ENCODE measurements around the gene AFAP1.

Gene AFAP1

GRCh38 chr4:7735395-7735794 lies 204.3 kb downstream of the AFAP1 start:
- in situ Hi-C loops (cut with MboI; ENCODE audit: low sequenced_read_pairs): no loop called here
- H3K4me1 ChIP-seq: no peaks in the 10 kb centered on the region
- no peaks in the 10 kb centered on the region for H3K9me3 ChIP-seq
- DNase-seq (ENCODE audit: low spot score in 2 of 2): no peak
- H3K36me3 ChIP-seq (replicated peaks): no peaks in the 10 kb centered on the region
- H3K27me3 ChIP-seq (ENCODE audit: low read depth): peaks cover 50% of the 10 kb centered on the region
- H3K4me3 ChIP-seq: no peak overlapping the region

- no peak for DNase-seq (ENCODE audit: low spot score in 2 of 2)
- in situ Hi-C loops (cut with MboI; ENCODE audit: low sequenced_read_pairs): no loop called here
- H3K36me3 ChIP-seq (replicated peaks): no peaks in the 10 kb centered on the region
- peaks cover 50% of the 10 kb centered on the region for H3K27me3 ChIP-seq (ENCODE audit: low read depth)
- no peaks in the 10 kb centered on the region for H3K9me3 ChIP-seq
- no peaks in the 10 kb centered on the region for H3K4me1 ChIP-seq
- H3K4me3 ChIP-seq: no peak overlapping the region
Observed at GRCh38 chr4:7734651-7735260, 204.9 kb downstream of the AFAP1 start.

- Histone ChIP-seq H3K27me3 (ENCODE audit: low read depth) (peaks cover 45% of the 10 kb centered on the region), H3K9me3 (no peaks in the 10 kb centered on the region), H3K36me3 (replicated peaks) (no peaks in the 10 kb centered on the region), H3K4me3 (no peak overlapping the region), H3K4me1 (no peaks in the 10 kb centered on the region)
- in situ Hi-C loops (cut with MboI; ENCODE audit: low sequenced_read_pairs): no loop called here
- no peak for DNase-seq (ENCODE audit: low spot score in 2 of 2)
Observed at GRCh38 chr4:7733801-7734650, 205.6 kb downstream of the AFAP1 start.

- H3K36me3 ChIP-seq (replicated peaks): no peaks in the 10 kb centered on the region
Observed at GRCh38 chr4:7733201-7733600, 206.5 kb downstream of the AFAP1 start.

GRCh38 chr4:7732263-7732662 lies 207.4 kb downstream of the AFAP1 start:
- no peak for DNase-seq (ENCODE audit: low spot score in 2 of 2)
- no peak overlapping the region for H3K4me3 ChIP-seq
- H3K4me1 ChIP-seq: no peaks in the 10 kb centered on the region
- peaks cover 32% of the 10 kb centered on the region for H3K27me3 ChIP-seq (ENCODE audit: low read depth)
- in situ Hi-C loops (cut with MboI; ENCODE audit: low sequenced_read_pairs): no loop called here
- no peaks in the 10 kb centered on the region for H3K9me3 ChIP-seq
- no peaks in the 10 kb centered on the region for H3K36me3 ChIP-seq (replicated peaks)

More at GRCh38 chr4:7733201-7733600, 206.5 kb downstream of the AFAP1 start:
- Histone ChIP-seq H3K27me3 (ENCODE audit: low read depth) (peaks cover 40% of the 10 kb centered on the region), H3K4me1 (no peaks in the 10 kb centered on the region), H3K9me3 (no peaks in the 10 kb centered on the region), H3K4me3 (no peak overlapping the region)
- no peak for DNase-seq (ENCODE audit: low spot score in 2 of 2)
- in situ Hi-C loops (cut with MboI; ENCODE audit: low sequenced_read_pairs): no loop called here

DNA sequence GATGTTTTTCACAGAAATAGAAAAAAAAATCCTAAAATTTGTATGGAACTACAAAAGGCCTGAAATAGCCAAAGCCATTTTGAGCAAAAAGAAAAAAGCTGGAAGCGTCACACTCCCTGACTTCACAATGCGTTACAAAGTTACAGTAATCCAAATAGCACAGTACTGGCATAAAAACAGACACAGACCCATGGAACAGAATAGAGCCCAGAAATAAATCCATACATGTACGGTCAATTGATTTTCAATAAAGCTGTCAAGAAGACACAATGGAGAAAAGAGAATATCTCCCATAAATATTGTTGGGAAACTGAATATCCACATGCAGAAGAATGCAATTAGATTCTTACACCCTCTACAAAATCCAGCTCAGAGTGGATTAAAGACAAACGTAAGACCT lies 208.2 kb downstream of the AFAP1 start:
- peaks cover 32% of the 10 kb centered on the region for H3K27me3 ChIP-seq (ENCODE audit: low read depth)
- in situ Hi-C loops (cut with MboI; ENCODE audit: low sequenced_read_pairs): no loop called here
- H3K36me3 ChIP-seq (replicated peaks): no peaks in the 10 kb centered on the region
- no peaks in the 10 kb centered on the region for H3K9me3 ChIP-seq
- DNase-seq (ENCODE audit: low spot score in 2 of 2): peak in 1 of 2 experiments; percentile 12
- H3K4me3 ChIP-seq: no peak overlapping the region
- H3K4me1 ChIP-seq: no peaks in the 10 kb centered on the region

GRCh38 chr4:7727749-7728148 lies 211.9 kb downstream of the AFAP1 start:
- no peaks in the 10 kb centered on the region for H3K4me1 ChIP-seq
- H3K27me3 ChIP-seq (ENCODE audit: low read depth): peaks cover 7% of the 10 kb centered on the region
- no peak for DNase-seq (ENCODE audit: low spot score in 2 of 2)
- no peaks in the 10 kb centered on the region for H3K36me3 ChIP-seq (replicated peaks)
- H3K4me3 ChIP-seq: no peak overlapping the region
- H3K9me3 ChIP-seq: no peaks in the 10 kb centered on the region
- in situ Hi-C loops (cut with MboI; ENCODE audit: low sequenced_read_pairs): no loop called here

DNA sequence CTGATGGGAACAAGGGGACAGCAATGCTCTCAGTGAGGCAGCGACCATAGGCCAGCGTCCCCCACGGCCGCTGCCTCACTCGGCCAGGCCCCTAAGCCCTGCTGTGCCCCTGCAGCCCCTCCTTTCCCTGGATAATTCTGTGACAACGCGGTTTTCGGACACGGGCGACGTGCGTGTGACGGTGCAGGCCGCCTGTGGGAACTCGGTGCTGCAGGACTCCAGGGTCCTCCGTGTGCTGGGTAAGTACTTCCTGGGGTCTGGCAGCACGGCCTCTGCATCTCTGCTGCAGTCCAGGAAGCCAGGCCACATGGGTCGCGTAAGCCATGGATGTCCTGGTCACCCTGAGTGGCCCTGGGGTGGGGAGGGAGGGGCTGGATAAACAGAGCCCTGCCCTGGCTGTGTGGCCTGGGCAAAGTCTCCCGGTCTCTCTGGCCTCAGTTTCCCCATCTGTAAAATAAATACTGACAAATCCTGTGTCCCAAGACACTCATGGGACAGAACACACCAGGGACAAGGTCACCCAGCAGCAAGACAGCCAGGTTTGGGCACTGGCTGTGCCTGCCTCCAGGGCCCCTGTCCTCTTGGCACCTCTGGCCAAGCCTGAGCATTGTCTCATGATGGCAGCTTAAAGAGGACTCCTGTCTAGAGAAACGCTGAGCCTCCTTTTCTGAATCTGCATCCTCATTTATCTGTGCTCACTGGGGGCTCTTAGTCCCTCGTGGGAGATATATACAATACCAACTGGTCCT lies 212.8 kb downstream of the AFAP1 start:
- H3K36me3 ChIP-seq (replicated peaks): no peaks in the 10 kb centered on the region
- no peaks in the 10 kb centered on the region for H3K4me1 ChIP-seq
- H3K27me3 ChIP-seq (ENCODE audit: low read depth): peaks cover 7% of the 10 kb centered on the region
- H3K4me3 ChIP-seq: no peak overlapping the region
- in situ Hi-C loops (cut with MboI; ENCODE audit: low sequenced_read_pairs): no loop called here
- DNase-seq (ENCODE audit: low spot score in 2 of 2): no peak
- no peaks in the 10 kb centered on the region for H3K9me3 ChIP-seq

GRCh38 chr4:7725951-7726350 lies 213.7 kb downstream of the AFAP1 start:
- no peaks in the 10 kb centered on the region for H3K9me3 ChIP-seq
- no peaks in the 10 kb centered on the region for H3K4me1 ChIP-seq
- no peak for DNase-seq (ENCODE audit: low spot score in 2 of 2)
- no peaks in the 10 kb centered on the region for H3K36me3 ChIP-seq (replicated peaks)
- in situ Hi-C loops (cut with MboI; ENCODE audit: low sequenced_read_pairs): no loop called here
- H3K4me3 ChIP-seq: no peak overlapping the region
- H3K27me3 ChIP-seq (ENCODE audit: low read depth): peaks cover 6% of the 10 kb centered on the region; the same call in 1 of the 2 replicates

GRCh38 chr4:7723625-7724024 lies 216.0 kb downstream of the AFAP1 start:
- no peak for DNase-seq (ENCODE audit: low spot score in 2 of 2)
- H3K9me3 ChIP-seq: no peaks in the 10 kb centered on the region
- in situ Hi-C loops (cut with MboI; ENCODE audit: low sequenced_read_pairs): loop anchor here (25.0 kb wide), 1 partner anchor 536 kb away; the partner anchor contains the start of gene SORCS2
- peaks cover 17% of the 10 kb centered on the region for H3K27me3 ChIP-seq (ENCODE audit: low read depth)
- no peaks in the 10 kb centered on the region for H3K4me1 ChIP-seq
- no peaks in the 10 kb centered on the region for H3K36me3 ChIP-seq (replicated peaks)
- no peak overlapping the region for H3K4me3 ChIP-seq

DNA sequence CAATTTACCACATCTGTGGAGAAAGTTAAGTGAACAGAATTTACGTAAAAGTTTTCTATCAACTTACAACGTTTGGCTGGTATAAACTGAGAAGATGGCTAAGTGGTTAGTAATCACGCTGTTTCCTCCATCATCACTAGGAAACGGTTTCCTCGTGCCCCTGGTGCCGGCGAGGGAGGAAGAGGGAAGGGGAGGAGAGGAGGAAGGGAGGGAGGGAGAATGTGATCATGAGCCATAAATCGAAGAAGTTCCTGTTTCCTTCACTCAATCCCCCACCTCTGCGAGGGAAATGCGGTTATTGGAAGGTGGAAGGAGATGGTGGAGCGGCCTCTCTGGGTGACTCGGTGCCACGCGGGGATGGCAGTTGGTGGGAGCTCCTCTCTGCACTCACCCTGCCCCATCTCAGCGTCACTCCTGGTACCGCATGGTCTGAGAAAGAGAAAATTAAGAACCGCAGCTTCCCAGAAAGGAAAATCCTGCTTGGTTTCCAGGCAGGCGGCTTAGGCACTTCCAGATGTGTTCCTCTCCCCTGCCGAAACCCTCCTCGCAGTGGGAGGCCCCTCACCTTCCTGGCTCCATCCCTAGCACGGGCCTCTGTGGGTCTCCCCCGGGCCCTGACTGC lies 216.8 kb downstream of the AFAP1 start:
- in situ Hi-C loops (cut with MboI; ENCODE audit: low sequenced_read_pairs): loop anchor here (25.0 kb wide), 1 partner anchor 536 kb away; the partner anchor contains the start of gene SORCS2
- Histone ChIP-seq H3K9me3 (no peaks in the 10 kb centered on the region), H3K4me1 (no peaks in the 10 kb centered on the region), H3K27me3 (ENCODE audit: low read depth) (peaks cover 17% of the 10 kb centered on the region), H3K36me3 (replicated peaks) (no peaks in the 10 kb centered on the region), H3K4me3 (no peak overlapping the region)
- DNase-seq (ENCODE audit: low spot score in 2 of 2): no peak

- Histone ChIP-seq H3K9me3 (no peaks in the 10 kb centered on the region), H3K4me1 (no peaks in the 10 kb centered on the region), H3K27me3 (ENCODE audit: low read depth) (peaks cover 17% of the 10 kb centered on the region), H3K4me3 (no peak overlapping the region), H3K36me3 (replicated peaks) (no peaks in the 10 kb centered on the region)
- in situ Hi-C loops (cut with MboI; ENCODE audit: low sequenced_read_pairs): loop anchor here (25.0 kb wide), 1 partner anchor 535 kb away; the partner anchor contains the start of gene SORCS2
- DNase-seq (ENCODE audit: low spot score in 2 of 2): peak in 1 of 2 experiments; percentile 48
Observed at GRCh38 chr4:7721984-7722551, 217.6 kb downstream of the AFAP1 start.
